SU-DHL-6 (cell line): ENCODE data around the gene AK9.

ENCODE experiments used
- CTCF ChIP-seq: fragments of 200-600 bp; sonication (generic); IDR thresholded peaks from one replicate; pipeline ENCODE4 v1.5.1; 2017; ENCODE audit warnings: antibody characterized with exemption, mild to moderate bottlenecking, low read length, moderate library complexity; ENCODE audit not compliant: insufficient read depth, poor library complexity, severe bottlenecking
- EZH2phosphoT487 ChIP-seq: fragments of 200-600 bp; sonication (generic), shearing (Covaris generic); conservative IDR thresholded peaks from 2 replicates; pipeline ENCODE4 v1.6.1; 2018; ENCODE audit warnings: mild to moderate bottlenecking, antibody characterized with exemption, low read length, moderate library complexity, mixed read lengths

- no peak for TF ChIP-seq CTCF
- TF ChIP-seq EZH2phosphoT487: no peak
Observed at GRCh38 chr6:109453594-109454495, 237.2 kb downstream of the AK9 start.
